Breast epithelium (tissue), 3 donors: ENCODE data around the gene TUNAR.

ENCODE experiments used
- POLR2AphosphoS5 ChIP-seq, 3 donors: sonication (generic); formaldehyde crosslinking; IDR thresholded peaks; one replicate each; pipeline ENCODE4 v1.6.1; 2017; ENCODE audit warnings: antibody characterized with exemption in 3 of 3
- TF ChIP-seq, protein P1 (sequence below), 3 donors: fragments of 450-650 bp; IDR thresholded peaks; one replicate each; pipeline ENCODE4 v1.5.1; 2016 to 2017; ENCODE audit warnings: antibody characterized with exemption in 3 of 3, mild to moderate bottlenecking in 3 of 3, moderate library complexity in 3 of 3

GRCh38 chr14:95939335-95939734, 62.7 kb downstream of the TUNAR start:
- TF ChIP-seq, protein P1, sequence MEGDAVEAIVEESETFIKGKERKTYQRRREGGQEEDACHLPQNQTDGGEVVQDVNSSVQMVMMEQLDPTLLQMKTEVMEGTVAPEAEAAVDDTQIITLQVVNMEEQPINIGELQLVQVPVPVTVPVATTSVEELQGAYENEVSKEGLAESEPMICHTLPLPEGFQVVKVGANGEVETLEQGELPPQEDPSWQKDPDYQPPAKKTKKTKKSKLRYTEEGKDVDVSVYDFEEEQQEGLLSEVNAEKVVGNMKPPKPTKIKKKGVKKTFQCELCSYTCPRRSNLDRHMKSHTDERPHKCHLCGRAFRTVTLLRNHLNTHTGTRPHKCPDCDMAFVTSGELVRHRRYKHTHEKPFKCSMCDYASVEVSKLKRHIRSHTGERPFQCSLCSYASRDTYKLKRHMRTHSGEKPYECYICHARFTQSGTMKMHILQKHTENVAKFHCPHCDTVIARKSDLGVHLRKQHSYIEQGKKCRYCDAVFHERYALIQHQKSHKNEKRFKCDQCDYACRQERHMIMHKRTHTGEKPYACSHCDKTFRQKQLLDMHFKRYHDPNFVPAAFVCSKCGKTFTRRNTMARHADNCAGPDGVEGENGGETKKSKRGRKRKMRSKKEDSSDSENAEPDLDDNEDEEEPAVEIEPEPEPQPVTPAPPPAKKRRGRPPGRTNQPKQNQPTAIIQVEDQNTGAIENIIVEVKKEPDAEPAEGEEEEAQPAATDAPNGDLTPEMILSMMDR (IDR thresholded peaks at IDR 0.05), result no peak
- TF ChIP-seq POLR2AphosphoS5 (IDR thresholded peaks at IDR 0.05), result no peak
